Measurements from ENCODE around the gene LETM1.

LETM1 gene

GRCh38 chr4:1864076-1865008 is 8.4 kb upstream of the LETM1 start:
- TF ChIP-seq POLR2AphosphoS5 (IDR thresholded peaks at IDR 0.05; ENCODE audit: low read depth, low read length) (no peak), FOXP2 (optimal IDR thresholded peaks at IDR 0.05; ENCODE audit: borderline replicate concordance, extremely low read depth, extremely low read length, insufficient read depth) (no peak), SIN3A (IDR thresholded peaks at IDR 0.05; ENCODE audit: borderline replicate concordance, insufficient read depth, low read length) (no peak), REST (IDR thresholded peaks at IDR 0.05; ENCODE audit: insufficient read depth in 1 of 2, low read depth in 2 of 2, low read length in 2 of 2) (no peak), TAF1 (IDR thresholded peaks at IDR 0.05; ENCODE audit: borderline replicate concordance, insufficient read depth, low read length) (no peak)

- TF ChIP-seq REST (IDR thresholded peaks at IDR 0.05; ENCODE audit: insufficient read depth in 1 of 2, low read depth in 2 of 2, low read length in 2 of 2) (no peak), SIN3A (IDR thresholded peaks at IDR 0.05; ENCODE audit: borderline replicate concordance, insufficient read depth, low read length) (no peak), TAF1 (IDR thresholded peaks at IDR 0.05; ENCODE audit: borderline replicate concordance, insufficient read depth, low read length) (no peak), POLR2AphosphoS5 (IDR thresholded peaks at IDR 0.05; ENCODE audit: low read depth, low read length) (no peak), FOXP2 (optimal IDR thresholded peaks at IDR 0.05; ENCODE audit: borderline replicate concordance, extremely low read depth, extremely low read length, insufficient read depth) (no peak)
Observed at GRCh38 chr4:1863297-1864033, 7.5 kb upstream of the LETM1 start.

- TF ChIP-seq REST (IDR thresholded peaks at IDR 0.05; ENCODE audit: insufficient read depth in 1 of 2, low read depth in 2 of 2, low read length in 2 of 2) (no peak), FOXP2 (optimal IDR thresholded peaks at IDR 0.05; ENCODE audit: borderline replicate concordance, extremely low read depth, extremely low read length, insufficient read depth) (no peak), POLR2AphosphoS5 (IDR thresholded peaks at IDR 0.05; ENCODE audit: low read depth, low read length) (no peak), TAF1 (IDR thresholded peaks at IDR 0.05; ENCODE audit: borderline replicate concordance, insufficient read depth, low read length) (no peak), SIN3A (IDR thresholded peaks at IDR 0.05; ENCODE audit: borderline replicate concordance, insufficient read depth, low read length) (no peak)
Observed at GRCh38 chr4:1862961-1863296, 7.0 kb upstream of the LETM1 start.

DNA sequence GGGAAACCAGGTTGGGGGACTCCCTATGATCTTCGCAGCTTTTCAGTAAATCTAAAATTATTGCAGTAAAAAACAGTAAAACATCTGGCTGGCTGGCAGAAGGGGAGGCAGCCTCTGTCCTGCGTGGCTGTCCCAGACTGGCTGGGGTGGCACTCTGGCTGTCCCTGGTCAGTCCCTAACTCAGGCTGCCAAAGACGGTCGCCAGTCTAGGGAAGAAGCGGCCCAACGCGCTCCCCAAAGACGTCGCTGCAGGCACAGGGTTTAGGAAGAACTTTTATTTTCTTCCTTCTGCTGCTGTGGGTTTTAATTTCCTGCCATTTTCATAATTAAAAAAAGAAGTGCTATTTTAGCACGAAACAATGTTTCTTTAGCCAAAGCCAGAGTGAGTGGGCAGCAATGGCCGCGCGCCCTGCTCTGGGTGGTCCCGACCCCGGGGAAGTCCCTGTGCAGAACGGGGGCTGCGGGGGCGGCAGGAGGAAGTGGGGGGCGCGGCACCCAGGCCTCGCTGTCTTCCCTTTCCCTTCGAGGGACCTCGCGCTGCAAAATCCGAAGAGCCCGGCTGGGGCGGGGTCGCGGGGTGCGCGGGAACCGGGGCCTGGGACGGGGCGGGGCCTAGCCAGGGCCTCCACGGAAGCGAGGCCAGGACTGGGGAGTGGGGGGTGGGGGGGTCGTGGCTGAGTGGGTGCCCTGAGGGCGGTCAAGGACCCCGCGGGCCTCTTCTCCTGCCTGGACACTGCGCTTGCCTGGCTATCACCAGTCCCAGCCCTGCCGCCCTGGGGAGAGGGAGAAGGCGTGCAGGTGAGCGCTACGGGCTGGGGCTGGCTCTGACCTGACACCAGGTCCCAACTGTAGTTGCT is 6.3 kb upstream of the LETM1 start:
- no peak for TF ChIP-seq POLR2AphosphoS5 (IDR thresholded peaks at IDR 0.05; ENCODE audit: low read depth, low read length)
- no peak for TF ChIP-seq TAF1 (IDR thresholded peaks at IDR 0.05; ENCODE audit: borderline replicate concordance, insufficient read depth, low read length)
- no peak for TF ChIP-seq REST (IDR thresholded peaks at IDR 0.05; ENCODE audit: insufficient read depth in 1 of 2, low read depth in 2 of 2, low read length in 2 of 2)

All from PFSK-1 (cell line).